HG03039 (cell line): ENCODE measurements around the gene GSN.

ENCODE experiments used
- ATAC-seq: cut with Tn5 transposase; IDR thresholded peaks from one replicate; pipeline ENCODE4 v1.9.1; 2021; ENCODE audit warnings: mild to moderate bottlenecking, moderate library complexity; ENCODE audit not compliant: unreplicated experiment

Gene GSN

DNA sequence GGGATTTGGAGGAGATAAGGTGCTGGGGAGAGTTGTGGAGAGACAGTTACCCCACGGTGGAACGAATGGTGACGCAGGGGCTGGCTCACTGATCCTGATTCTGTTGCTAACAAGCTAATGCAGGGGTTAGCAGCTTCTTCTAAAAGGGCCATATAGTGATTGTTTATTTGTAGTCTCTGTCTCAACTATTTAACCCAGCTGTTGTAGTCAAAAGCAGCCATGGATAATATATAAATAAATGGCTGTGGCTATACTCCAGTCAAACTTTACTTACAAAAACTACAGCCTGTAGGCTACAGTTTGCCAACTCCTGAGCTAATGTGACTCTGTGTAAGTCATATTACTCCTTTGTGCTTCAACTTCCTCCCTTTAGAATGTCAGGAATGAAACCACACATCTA, 80.3 kb downstream of the GSN start:
- ATAC-seq, result no peak

DNA sequence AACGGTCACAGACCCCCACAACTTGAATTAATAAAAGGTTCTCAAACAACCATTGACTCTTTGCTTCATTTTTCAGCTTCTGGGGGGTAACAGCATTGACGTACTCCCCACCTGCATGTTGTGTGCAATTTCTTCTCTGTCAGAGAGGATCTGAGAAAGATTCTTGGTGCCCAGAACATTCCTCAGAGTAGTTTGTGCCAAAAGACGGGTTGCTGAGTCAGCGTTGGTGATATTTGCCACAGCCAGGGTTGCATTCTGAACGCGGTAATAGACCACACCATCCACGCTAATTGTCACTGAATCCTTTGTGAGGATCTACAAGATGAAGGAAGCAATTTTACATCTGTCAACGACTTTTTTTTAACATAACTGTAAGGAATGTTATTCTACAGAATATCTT, 81.0 kb downstream of the GSN start:
- no peak for ATAC-seq

DNA sequence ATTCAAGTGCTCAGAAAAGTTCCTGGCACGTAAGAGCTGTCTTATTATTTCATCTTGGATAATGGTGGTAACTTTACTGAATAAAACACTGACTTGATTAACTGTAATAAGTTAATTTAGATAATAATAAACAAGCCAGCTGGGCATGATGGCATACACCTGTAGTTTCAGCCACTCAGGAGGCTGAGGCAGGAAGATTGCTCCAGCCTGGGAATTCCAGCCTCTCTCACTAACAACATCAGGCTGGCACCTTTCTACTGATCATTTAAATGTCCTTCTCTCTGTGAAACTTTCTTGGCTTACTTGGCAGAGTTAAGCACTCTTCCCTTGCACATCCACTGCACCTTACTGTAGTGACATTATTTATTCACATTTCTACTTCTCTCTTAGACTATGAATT, 82.1 kb downstream of the GSN start:
- ATAC-seq, result no peak

DNA sequence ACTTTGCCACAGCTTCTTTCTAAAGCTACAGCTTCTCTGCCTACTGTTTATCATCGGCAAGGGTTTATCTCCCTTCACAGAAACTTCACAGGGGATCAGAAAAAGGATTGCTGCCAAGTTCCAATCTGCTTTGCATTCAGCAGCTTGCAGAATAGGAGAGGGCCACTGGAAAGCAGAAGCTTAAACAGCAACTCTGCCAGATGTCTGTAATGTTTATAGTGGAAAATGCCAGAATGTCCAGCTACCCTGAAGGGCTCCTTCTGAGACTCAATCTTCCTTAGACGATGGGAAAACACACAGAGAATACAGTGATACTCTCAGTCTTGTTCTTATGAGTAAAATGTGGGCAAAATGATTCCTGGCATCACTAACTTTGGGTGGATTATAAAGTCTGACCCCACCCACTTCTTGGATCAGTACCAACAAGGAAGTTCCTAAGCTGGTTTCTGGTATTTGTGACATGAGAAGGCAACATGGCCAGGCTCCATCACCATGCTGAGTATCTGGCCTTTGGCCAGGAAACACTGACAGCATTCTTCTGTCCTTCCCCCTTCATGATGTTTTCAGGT, 83.1 kb downstream of the GSN start:
- no peak for ATAC-seq

DNA sequence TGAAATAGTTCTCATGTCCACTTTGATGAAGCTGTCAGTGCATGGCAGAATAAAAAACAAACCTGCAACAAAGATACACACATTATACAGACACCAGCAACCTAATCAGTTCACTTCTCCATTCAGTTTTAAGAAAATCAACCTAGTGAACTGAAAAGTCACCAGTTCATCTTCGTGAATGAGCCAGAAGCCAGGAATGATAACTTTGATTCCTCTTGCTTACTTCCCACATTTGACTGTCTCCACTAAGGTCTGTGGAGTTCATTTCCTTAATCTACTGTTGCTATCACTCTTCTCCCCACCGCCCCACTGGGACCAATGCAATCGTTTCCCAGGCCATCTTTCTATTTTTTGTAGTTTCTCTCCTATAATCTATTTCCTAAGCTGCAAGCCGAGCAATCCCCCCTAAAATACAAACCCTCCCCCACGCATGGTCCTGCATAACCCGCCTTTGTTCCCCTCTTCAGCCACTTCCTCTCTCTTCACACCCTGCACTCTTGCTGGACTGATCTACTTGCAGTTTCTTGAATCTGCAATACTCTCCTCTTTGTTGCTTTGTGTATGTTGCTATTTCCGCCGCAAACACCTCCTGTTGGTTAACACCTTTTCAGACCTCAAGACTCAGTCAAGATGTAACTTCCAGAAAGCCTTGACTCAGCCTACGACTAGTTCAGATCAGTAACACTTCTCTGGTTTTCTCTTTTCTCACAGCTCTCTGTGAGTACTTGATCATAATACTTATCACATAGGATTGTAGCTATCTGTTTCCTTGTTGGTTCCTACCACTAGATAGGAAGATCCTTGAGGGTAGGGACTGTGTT, 85.5 kb downstream of the GSN start:
- ATAC-seq, result no peak

DNA sequence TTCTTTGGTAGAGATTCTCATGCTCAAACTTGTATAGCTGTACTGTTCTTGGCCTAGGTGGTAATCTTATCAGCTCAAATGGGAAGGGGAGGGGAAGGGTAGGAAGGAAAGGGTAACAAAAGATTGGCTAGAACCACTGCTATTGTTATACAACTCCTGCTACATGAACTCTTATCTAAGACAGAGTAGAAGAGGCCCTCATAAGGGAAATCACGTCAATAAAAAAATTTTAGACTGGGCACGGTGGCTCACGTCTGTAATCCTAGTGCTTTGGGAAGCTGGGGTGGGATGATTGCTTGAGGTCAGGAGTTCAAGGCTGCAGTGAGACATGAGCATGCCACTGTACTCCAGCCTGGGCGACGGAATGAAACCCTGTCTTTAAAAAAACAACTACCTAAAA, 86.2 kb downstream of the GSN start:
- no peak for ATAC-seq

DNA sequence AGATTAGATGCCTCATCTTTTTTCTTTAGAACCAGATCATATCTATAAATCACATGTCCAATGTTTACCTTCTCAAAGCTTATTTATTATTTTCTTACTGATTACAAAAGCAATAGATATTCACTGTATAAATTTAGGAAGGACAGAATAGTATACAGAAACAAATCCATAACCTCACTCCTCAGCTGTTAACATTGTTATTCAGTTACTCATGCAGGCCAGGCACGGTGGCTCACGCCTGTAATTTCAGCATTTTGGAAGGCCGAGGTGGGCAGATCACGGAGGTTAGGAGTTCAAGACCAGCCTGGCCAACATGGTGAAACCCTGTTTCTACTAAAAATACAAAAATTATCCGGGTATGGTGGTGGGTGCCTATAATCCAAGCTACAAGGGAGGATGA, 86.8 kb downstream of the GSN start:
- no peak for ATAC-seq

DNA sequence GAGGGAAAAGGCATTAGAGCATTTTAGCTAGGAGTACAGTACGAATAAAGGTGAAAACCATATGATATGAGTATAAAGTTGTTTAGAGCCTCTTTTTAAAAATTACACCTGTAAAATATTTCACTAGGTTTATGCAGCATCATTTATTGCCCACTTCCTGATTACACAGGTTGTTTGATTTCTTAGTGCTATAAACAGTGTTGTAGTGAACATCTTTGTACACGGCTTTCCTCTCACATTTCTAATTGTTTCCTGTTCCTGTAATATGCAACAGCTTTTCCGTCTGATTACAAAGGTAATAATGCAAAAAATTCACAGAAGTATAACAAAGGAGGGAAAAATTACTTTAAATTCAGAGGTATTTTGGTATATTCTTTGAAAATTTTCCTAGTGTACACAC, 89.0 kb downstream of the GSN start:
- no peak for ATAC-seq

DNA sequence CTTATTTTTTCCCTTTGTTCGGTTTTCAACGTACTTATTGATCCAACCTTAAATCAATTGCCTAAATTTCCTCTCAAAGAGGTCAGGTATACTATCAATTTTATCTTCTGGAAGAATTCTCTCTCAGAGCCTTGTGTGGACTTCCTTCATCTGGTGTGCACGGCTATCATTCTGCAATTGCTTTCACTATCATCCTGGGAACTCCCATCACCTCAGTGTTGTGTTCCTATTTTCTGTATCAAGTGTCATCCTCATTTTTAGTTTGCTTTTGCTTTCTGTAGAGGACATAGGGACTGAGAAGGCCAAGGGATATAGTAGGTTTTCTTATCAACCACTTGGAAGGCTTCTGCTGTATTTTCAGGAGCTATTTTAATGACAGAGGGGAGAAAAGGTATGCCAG, 90.8 kb downstream of the GSN start:
- ATAC-seq, result peak; percentile 68

DNA sequence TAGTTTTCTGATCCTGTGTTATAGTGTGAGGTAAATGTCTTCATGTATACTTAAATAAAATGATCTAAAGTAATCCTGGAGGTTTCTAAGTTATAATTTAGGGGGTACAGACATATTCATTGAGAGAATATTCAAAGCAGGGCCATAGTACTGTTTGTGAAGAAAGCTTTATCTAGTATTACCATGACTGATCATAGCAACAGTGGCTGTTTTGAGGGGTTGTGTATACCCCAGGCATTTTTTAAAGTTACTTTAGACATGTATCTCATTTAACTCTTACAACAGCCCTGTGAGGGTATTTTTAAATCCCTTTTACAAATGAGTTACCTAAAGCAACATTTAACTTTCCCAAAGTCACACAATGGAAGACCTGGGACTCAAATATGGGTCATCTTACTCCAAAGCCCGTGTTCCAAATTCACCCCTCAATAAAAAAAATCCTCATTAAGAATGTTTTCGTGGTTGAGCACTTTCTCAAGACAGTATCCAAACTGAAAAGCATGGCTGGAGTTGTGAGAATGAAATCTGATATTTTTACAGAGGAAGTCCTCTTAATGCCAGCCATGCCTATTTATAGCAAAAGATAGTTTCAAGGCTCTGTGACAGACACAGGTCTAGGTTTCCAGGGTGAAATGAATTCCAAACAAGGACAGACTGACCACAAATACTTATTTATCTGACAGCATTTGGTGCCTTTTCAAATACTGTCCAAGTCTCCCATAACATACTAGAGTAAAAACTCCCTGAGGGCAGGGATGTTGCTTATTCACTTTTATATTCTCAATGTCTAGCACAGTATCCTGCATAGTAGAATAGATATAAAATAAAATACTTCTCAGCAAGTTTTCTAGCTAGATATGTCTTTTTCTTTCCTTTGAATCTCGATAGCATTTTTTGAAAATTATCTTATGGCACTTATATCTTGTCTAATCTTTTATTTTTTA, 91.7 kb downstream of the GSN start:
- ATAC-seq, result no peak

DNA sequence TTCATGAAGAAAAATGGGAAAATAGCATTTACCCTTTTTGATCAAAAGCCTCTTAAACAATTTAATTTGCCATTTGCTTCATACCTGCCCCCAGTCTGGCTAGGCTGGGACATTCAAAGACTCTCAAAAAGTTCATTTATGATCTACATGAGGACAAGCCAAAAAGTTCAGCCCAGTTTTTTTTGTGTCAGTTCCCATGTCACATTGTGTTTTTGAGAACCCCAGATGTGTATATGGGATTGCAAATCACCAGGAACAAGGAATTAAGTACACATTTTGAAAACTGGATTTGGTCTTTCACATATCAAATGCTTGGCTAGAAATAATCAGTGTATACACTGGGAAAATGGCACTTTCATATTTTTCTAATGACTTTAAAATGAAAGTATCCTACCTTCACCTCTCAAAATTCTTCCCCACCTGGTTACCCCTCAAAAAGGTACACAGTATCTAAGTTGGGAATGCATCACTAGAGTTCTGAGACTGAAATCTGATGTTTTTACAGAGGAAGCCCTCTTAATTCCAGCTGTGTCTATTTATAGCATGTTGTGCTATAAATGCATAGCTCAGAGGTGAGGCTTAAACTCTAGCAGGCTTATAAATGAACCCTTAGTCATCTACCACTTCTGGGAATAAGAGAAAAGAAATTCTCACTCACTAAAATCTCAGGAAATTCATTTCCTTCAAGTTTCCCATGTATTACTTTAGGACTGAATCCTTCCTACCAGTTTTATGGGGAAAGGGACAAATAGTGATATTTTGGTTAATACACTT, 92.8 kb downstream of the GSN start:
- no peak for ATAC-seq

DNA sequence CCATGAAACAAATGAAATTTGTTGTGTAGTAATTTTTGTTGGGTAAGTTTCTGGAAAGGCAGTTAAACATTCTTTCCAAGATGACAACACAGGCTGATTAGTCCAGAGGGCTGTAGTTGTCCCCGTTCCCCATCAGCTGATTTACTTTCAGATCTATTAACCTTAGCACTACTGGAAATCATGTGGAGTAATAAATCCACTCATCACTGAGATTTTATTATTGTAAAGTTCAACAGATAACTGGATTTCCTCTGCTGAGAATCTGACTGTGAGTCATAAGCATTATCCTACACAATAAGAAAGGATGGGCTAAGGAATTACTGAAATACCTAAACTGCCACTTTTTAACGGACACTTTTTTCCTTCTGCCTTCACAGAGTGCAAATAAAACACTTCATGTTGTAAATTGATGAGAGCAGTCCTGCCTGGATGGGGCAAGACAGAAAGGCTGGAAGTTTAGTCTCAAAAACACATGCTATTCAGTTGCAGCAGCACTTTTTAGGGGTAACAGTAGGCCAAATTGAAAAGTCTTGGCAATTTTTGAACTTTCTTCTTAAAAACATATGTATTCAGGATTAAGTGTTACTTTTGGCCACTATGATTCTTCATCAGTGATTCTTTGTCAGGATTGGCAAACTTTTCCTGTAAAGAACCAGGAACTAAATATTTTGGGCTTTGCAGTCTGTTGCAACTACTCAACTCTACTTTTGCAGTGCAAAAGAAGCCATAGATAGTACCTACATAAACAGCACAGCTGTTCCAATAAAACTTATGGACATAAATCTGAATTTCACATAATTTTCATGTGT, 95.1 kb downstream of the GSN start:
- ATAC-seq, result no peak

DNA sequence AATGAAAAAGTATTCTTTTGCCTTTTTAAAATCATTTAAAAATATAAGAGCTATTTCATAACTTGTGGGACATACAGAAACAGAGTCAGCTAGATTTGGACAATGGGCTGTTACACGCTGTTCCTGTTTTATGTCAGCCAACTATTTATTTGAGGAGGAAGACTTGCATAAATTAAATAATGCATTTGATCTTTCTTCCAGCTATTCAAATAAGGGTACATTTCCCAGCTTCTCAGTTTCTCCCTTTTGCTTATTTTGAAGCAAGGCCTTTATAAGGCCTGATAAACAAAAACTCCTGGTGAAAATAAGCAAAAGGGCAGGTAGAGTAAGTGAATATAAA, 95.6 kb downstream of the GSN start:
- ATAC-seq, result no peak

DNA sequence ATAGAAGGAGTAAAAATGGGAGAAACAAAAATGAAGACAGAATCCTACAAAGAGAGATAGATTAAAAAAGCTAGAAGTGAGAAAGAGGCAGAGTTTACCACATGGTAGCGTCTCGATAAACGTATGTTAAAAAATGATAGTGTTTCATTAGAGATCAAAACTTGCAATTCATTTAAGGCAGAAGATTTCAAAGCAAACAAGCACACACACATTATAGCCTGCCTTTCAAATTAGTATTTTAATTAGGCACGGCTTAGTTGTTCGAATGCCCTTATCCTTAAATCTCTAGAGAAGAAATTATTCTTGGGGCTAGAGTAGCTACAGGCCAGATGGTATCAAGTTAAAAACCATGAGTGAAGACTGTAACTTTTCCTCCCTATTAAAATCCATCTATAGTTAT, 96.1 kb downstream of the GSN start:
- no peak for ATAC-seq

DNA sequence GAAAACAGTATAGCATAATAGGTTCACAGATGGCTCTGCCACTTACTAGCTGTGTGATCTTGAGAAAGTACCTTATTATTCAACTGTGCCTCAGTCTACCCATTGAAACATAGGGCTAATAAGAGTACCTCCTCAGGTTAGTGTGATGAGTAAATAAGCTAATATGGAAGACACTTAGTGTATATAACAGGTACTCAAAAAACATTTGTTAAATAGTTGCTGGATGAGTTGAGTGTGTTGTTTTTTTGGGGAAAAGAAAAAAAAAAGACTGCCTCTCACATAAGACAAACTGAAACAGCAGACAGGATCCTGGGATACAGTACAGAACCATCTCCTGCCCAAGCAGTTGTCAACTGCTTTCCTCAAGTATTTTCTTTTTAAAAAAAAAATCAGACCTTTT, 96.9 kb downstream of the GSN start:
- no peak for ATAC-seq

DNA sequence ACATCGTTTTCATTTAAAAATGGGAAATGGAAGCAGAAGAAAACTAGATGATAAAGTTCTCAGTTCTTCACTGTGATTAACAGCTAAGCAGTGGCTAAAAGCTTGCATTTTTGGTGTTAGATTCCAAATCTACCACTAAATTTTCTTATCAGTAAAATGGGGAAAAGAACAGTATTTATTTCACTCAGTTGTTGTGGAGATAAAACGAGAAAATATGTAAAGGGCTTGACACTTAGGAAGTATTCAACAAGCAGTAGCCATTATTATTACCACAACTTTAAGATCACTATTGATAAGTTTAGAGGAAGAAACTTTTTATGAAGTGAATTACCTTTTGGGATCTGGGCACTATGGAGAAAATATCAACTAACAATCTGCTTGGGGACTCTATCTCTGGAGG, 97.6 kb downstream of the GSN start:
- no peak for ATAC-seq

DNA sequence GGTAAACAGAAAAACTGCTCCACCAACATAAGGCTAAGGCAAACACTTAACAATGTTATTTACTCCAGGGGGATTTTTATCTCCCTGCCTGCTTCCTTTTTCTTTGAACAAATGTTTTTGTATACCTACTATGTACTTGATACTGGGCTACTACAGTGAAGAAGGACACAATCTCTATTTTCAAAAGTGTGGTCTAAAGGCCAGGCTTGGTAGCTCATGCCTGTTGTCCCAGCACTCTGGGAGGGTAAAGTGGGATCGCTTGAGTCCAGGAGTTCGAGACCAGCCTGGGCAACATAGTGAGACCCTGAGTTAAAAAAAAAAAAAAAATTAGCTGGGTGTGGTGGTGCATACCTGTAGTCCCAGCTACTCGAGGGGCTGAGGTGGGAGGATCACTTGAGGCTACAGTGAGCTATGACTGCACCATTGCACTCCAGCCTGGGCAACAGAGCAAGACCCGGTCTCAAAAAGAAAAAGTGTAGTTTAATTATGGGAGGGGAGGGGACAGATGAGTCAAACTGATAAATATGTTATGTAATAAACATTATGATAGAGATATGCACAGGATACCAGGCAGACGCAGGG, 98.7 kb downstream of the GSN start:
- no peak for ATAC-seq

DNA sequence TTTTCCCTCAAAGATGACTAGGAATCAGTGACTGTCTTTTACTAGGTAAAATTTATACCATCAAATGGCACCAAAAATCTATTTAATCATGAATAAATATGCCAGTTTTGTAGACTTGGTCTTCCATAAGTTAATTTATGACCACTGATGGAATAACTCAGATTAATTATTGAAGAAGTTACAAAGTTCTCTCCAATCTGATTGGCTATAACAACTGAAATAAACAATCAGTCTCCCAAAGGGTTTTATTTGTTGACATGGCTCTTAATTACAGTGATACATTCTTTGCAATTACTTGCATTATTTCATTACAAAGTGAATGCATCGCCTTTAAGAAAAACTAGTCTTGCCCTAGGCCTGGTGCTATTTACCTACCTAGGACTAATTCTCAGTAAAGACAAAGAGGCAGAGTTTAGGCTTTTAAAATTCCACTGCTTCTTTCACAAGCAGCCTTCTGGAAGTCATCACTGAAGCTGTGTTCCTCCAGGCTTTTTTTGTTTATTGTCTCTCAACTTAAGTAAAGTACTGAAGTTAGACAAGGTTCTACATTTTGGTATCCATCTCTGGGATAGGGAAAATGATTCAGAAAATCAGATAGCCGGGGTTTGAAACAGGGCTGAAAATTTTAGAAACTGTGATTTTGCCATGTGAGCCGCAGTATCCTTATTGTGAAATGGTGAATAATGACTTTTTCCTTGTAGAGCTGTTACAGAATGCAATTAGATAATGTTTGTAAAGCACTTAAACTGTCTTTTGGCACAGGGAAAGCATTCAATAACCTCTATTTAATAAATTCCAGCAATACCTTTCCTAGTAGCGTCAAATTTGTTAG, 99.6 kb downstream of the GSN start:
- no peak for ATAC-seq

DNA sequence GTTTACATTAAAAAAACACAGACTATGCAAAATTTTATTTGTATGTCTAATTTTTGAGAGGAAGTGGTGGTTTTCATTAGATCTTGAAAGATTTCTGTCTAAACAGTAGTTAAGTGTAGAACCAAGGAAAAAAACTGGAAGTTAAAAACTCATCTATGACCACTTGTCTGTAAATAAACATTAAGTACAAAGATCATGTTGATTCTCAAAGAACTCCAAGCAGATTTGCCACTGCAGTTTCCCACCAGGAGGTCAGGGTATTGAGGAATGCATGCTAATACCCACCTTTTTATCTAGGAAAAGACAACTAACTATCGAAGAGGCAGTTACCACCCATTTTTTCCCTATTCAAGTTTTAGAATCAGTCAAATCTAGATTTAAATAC, 100.2 kb downstream of the GSN start:
- no peak for ATAC-seq
